NCI-H1048 (cell line): Measurements from ENCODE around the gene STPG4.
"Not testable (repeated sequence)": the region's sequence is repeated elsewhere in the genome, so short reads cannot be mapped to it uniquely, and the experiment has no call there.

Experiments
- DNase-seq: peaks from one replicate; lab custom pipeline; 2025; lab: John Stamatoyannopoulos, UW

Gene STPG4

GRCh38 chr2:47172922-47173695 lies 18.0 kb upstream of the STPG4 start:
- no peak for DNase-seq

DNA sequence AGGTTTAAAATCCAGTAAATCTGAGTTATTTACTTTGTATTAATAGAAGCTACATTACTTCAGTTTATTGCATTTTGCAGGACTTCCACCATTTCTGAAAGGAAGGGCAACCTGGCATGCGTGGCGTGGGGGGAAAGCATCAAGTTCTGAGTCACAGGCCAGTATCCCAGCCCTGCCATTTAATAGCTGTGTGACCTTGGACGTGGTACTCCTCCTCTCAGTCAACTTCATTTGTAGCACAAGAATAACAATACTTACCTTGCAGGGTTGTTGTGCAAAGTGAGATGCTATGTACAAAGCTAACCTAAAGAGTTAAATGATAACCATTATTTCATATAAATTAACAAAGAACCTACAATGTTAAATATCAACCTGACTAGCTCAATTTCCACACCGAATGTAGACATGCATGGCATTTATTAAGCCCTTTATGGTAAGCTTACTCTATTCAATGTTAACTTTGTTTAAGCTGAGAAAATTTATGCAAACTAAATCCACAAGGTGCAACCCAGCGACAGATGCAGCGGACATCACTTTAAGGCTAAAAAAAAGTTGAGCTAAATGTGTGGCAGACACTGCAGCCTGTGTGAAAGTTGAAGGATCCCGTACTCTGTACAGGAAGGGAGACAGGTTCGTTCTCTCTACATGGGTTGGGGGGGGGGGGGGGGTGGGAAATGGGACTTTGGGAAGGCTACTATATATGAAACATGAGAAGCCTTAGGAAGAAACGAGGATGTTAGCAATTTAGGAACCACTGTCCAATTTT lies 17.2 kb upstream of the STPG4 start:
- no peak for DNase-seq

- DNase-seq: no peak
Measured at GRCh38 chr2:47169784-47170183, 14.7 kb upstream of the STPG4 start.

- not testable (repeated sequence) for DNase-seq
Measured at GRCh38 chr2:47168895-47169294, 13.8 kb upstream of the STPG4 start.

GRCh38 chr2:47167149-47167548 lies 12.0 kb upstream of the STPG4 start:
- no peak for DNase-seq

DNA sequence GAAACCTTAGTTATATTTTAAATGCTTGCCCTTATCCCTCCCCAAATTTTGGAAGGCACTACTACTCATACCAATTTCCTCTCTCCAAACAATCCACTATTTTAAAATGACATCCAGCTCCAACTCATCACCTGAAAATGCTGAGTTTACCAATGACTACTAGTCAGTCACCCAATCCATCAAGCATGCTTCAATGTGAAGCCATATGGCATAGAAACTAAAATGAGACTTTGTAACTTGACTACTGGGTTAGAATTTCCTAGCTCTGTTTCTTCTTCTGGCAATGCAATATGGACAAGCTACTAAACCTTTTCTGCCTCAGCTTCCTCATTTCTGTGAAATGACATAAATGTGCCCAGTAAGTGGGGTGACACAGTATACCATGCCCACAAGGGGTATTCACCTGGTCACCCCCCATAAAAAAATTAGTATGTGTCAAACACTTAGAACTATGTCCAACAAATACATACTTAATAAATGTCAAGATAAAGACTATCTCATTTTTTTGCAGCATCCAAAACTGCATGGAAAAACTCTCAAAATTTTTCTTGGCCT lies 10.0 kb upstream of the STPG4 start:
- no peak for DNase-seq

GRCh38 chr2:47162780-47163179 lies 7.7 kb upstream of the STPG4 start:
- no peak for DNase-seq

DNA sequence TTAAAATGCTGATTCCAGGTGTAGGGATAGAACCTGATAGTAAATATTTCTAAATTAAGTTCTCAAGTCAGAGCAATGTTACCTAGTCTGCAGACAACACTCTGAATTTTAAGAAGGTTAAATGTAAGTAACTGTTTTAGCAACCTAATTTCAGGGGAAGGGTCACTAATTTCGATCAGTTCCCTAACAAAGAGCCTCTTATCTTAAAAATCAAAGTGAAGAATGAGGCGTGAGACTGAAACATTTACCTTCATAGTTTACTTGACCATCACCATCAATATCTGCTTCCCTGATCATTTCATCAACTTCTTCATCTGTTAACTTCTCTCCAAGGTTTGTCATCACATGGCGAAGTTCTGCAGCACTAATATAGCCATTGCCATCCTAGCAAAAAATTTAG lies 6.4 kb upstream of the STPG4 start:
- no peak for DNase-seq

GRCh38 chr2:47160660-47161059 lies 5.6 kb upstream of the STPG4 start:
- no peak for DNase-seq

DNA sequence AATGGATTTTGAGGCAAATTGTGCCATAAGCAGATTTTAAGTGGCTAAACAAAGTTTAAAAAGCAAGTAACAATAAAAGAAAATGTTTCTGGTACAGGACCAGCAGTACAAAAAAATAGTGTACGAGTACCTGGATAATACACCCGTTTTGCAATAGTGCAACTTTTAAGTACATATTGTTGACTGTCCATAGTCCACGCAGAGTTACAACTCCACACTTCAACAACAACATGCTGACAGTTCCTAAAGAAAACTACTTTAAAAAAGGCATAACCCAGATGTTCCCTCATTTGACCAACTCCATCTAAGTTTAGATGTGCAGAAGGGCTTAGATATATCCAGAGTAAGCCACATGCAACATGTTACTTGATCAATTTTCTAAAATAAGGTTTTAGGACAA lies 5.1 kb upstream of the STPG4 start:
- no peak for DNase-seq

GRCh38 chr2:47159627-47160026 lies 4.5 kb upstream of the STPG4 start:
- DNase-seq: no peak

DNA sequence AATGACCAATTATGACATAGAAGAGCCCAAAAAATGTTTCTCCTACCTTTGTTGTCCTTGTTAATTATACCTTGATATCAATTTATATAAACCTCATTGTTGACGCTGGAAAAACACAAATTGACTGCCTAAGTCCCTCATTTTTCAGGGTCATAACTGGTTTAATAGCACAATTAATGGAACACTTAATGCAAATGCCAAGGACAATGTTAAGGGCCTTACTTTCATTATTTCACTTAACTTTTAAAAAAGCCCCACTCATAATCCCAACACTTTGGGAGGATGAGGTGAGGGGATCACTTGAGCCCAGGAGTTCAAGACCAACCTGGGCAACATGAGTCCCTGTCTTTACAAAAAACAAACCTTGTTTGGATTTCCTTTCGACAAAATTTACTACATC lies 3.5 kb upstream of the STPG4 start:
- DNase-seq: no peak

GRCh38 chr2:47152803-47153202 lies 2.3 kb downstream of the STPG4 start:
- DNase-seq: no peak

GRCh38 chr2:47150175-47150574 lies 4.9 kb downstream of the STPG4 start:
- DNase-seq: no peak

- DNase-seq: no peak
Measured at GRCh38 chr2:47147021-47147420, 8.1 kb downstream of the STPG4 start.

DNA sequence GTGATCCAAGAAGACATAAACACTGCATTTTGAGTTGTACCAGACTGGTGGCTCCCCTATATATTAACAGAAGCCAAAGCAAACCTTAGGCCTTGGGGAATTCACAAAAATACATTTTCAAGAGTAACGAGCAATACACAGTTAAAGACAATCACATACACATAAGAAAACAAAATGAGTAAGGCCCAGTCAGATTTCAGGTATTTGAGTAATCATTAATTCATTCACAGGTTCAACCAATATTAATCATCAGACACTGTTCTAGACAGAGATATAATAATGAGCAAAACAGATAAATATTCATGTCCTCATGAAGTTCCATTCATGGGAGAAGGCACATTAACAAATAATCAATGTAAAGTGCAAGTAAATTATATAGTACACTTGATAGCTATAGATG lies 9.6 kb downstream of the STPG4 start:
- DNase-seq: no peak

GRCh38 chr2:47141520-47141919 lies 13.6 kb downstream of the STPG4 start:
- no peak for DNase-seq

GRCh38 chr2:47134386-47135090 lies 20.6 kb downstream of the STPG4 start:
- DNase-seq: no peak

DNA sequence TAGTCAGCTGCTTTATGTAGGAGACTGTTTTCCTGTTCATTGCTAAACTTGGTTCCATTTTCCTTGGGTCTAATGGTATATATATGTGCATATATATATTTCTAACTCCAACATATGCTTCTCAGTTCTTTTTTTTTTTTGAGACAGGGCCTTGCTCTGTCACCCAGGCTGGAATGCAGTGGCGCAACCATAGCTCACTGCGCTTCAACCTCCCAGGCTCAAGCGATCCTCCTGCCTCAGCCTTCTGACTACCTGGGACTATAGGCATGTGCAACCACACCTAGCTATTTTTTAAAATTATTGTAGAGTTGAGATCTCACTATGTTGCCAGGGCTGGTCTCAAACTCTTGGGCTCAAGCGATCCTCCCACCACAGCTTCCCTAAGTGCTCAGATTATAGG lies 22.1 kb downstream of the STPG4 start:
- DNase-seq: no peak

- no peak for DNase-seq
Measured at GRCh38 chr2:47129191-47129706, 25.9 kb downstream of the STPG4 start.

- no peak for DNase-seq
Measured at GRCh38 chr2:47128705-47129104, 26.4 kb downstream of the STPG4 start.

DNA sequence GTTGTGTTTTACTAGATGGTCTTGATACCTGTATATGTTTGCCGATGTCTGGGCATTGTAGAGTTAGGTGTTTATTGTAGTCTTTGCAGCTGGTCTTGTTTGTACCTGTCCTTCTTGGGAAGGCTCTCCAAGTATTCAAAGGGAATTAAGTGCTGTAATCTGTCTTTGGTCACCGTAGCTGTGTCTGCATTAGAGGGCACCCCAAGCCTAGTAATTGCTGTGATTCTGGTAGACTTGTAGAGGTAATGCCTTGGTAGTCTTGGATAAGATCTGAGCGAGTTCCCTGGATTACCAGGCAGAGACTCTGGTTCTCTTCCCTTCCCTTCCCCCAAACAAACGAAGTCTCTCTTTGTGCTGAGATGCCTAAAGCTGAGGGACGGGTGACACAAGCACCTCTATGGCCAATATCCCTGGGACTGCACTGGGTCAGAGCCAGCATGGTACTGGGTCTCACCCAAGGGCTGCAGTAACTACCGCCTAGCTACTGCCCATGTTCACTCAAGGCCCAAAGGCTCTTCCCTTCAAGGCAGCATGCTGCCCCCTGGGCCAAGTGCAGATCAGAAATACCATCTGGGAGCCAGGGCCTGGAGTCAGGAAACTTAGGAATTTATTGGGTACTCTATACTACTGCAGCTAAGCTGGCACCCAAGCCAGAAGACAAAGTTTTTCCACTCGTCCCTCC lies 27.1 kb downstream of the STPG4 start:
- no peak for DNase-seq
